SJSA1 (cell line): ENCODE measurements around the gene RPL27. TPM values are rescaled to one million over a fixed set of nuclear protein-coding genes. Genes with fewer than 3 reads are reported as not detected.

Experiments used
- DNase-seq, 2 experiments: peaks; one replicate each; pipeline ENCODE4 v3.0.0-alpha.2; 2015 to 2020; ENCODE audit warnings: low spot score in 2 of 2, low read depth in 1 of 2
- H3K27ac ChIP-seq: fragments of 250-450 bp; sonication (Bioruptor Pico); 2 replicates; pipeline ENCODE4 v1.5.1; 2020; ENCODE audit warnings: mild to moderate bottlenecking, moderate library complexity
- H3K27me3 ChIP-seq: fragments of 250-450 bp; sonication (Bioruptor Pico); replicated peaks from 2 replicates; pipeline ENCODE4 v1.5.1; 2020; ENCODE audit warnings: mild to moderate bottlenecking, moderate library complexity
- H3K36me3 ChIP-seq: fragments of 250-450 bp; sonication (Bioruptor Pico); 2 replicates; pipeline ENCODE4 v1.5.1; 2020; ENCODE audit warnings: mild to moderate bottlenecking
- H3K4me1 ChIP-seq: fragments of 250-450 bp; sonication (Bioruptor Pico); replicated peaks from 2 replicates; pipeline ENCODE4 v1.6.1; 2021; ENCODE audit warnings: mild to moderate bottlenecking
- H3K4me3 ChIP-seq: fragments of 250-450 bp; sonication (Bioruptor Pico); 2 replicates; pipeline ENCODE4 v1.5.1; 2020; ENCODE audit warnings: mild to moderate bottlenecking
- H3K9me3 ChIP-seq: fragments of 250-450 bp; sonication (Bioruptor Pico); replicated peaks from 2 replicates; pipeline ENCODE4 v1.5.1; 2020; ENCODE audit warnings: mild to moderate bottlenecking
- total RNA-seq: library from RNA; depleted of rRNA; stranded (reverse); fragments of >200 nt; shearing (Covaris generic); gene quantifications from 2 replicates; pipeline ENCODE4 v1.2.3, GENCODE V29; 2014

RPL27 gene
- total RNA-seq, 1 experiment from 2014 or later = 1,189 TPM

- DNase-seq = peak; percentile 77 to 83
- H3K9me3 ChIP-seq = no peaks in the 10 kb centered on the region
- peaks cover 25% of the 10 kb centered on the region for H3K4me1 ChIP-seq
- H3K4me3 ChIP-seq = peak within 1 kb of the TSS; percentile 48
- H3K27me3 ChIP-seq = no peaks in the 10 kb centered on the region
- peak within 1 kb of the TSS; percentile 64 for H3K27ac ChIP-seq
- peaks cover 40% of the 10 kb centered on the region for H3K36me3 ChIP-seq
Measured at GRCh38 chr17:43006639-43007551, 8.7 kb downstream of the RPL27 start, which contains the start of gene IFI35. IFI35 (plus strand) TSS chr17:43006784; CDS start chr17:43006948, 164 bp downstream.

- Histone ChIP-seq H3K27ac (no peak overlapping the region), H3K36me3 (peaks cover 42% of the 10 kb centered on the region), H3K4me3 (no peak overlapping the region), H3K27me3 (no peaks in the 10 kb centered on the region), H3K4me1 (peaks cover 18% of the 10 kb centered on the region), H3K9me3 (no peaks in the 10 kb centered on the region)
- DNase-seq = no peak
Measured at GRCh38 chr17:43010667-43011308, 12.6 kb downstream of the RPL27 start.

- no peaks in the 10 kb centered on the region for H3K27me3 ChIP-seq
- H3K27ac ChIP-seq = no peak overlapping the region
- peaks cover 11% of the 10 kb centered on the region for H3K4me1 ChIP-seq
- H3K36me3 ChIP-seq = peaks cover 45% of the 10 kb centered on the region
- no peak overlapping the region for H3K4me3 ChIP-seq
- no peaks in the 10 kb centered on the region for H3K9me3 ChIP-seq
- no peak for DNase-seq
Measured at GRCh38 chr17:43011728-43012472, 13.7 kb downstream of the RPL27 start.

GRCh38 chr17:43013296-43013695 lies 15.1 kb downstream of the RPL27 start:
- Histone ChIP-seq H3K36me3 (peaks cover 53% of the 10 kb centered on the region), H3K4me3 (no peak overlapping the region), H3K27ac (no peak overlapping the region), H3K27me3 (no peaks in the 10 kb centered on the region), H3K4me1 (peaks cover 11% of the 10 kb centered on the region), H3K9me3 (no peaks in the 10 kb centered on the region)
- DNase-seq = peak in 1 of 2 experiments; percentile 46

GRCh38 chr17:43014020-43014648 lies 15.9 kb downstream of the RPL27 start:
- Histone ChIP-seq H3K4me3 (no peak overlapping the region), H3K9me3 (no peaks in the 10 kb centered on the region), H3K4me1 (peaks cover 14% of the 10 kb centered on the region), H3K27ac (no peak overlapping the region), H3K27me3 (no peaks in the 10 kb centered on the region), H3K36me3 (peaks cover 60% of the 10 kb centered on the region)
- peak in 1 of 2 experiments; percentile 47 for DNase-seq

- Histone ChIP-seq H3K36me3 (peaks cover 66% of the 10 kb centered on the region), H3K27ac (no peak overlapping the region), H3K27me3 (no peaks in the 10 kb centered on the region), H3K4me3 (no peak overlapping the region), H3K9me3 (no peaks in the 10 kb centered on the region), H3K4me1 (peaks cover 21% of the 10 kb centered on the region)
- DNase-seq = no peak
Measured at GRCh38 chr17:43014649-43015542, 16.7 kb downstream of the RPL27 start.

- no peak overlapping the region for H3K4me3 ChIP-seq
- no peak for DNase-seq
- H3K27ac ChIP-seq = no peak overlapping the region
- H3K27me3 ChIP-seq = no peaks in the 10 kb centered on the region
- peaks cover 67% of the 10 kb centered on the region for H3K36me3 ChIP-seq
- peaks cover 21% of the 10 kb centered on the region for H3K4me1 ChIP-seq
- no peaks in the 10 kb centered on the region for H3K9me3 ChIP-seq
Measured at GRCh38 chr17:43015579-43015978, 17.4 kb downstream of the RPL27 start.

- Histone ChIP-seq H3K27ac (no peak overlapping the region), H3K4me3 (no peak overlapping the region), H3K27me3 (no peaks in the 10 kb centered on the region), H3K4me1 (peaks cover 25% of the 10 kb centered on the region), H3K36me3 (peaks cover 67% of the 10 kb centered on the region), H3K9me3 (no peaks in the 10 kb centered on the region)
- DNase-seq = no peak
Measured at GRCh38 chr17:43016216-43016615, 18.0 kb downstream of the RPL27 start.

GRCh38 chr17:43018008-43018853 lies 20.0 kb downstream of the RPL27 start:
- Histone ChIP-seq H3K4me1 (peaks cover 37% of the 10 kb centered on the region), H3K9me3 (no peaks in the 10 kb centered on the region), H3K4me3 (no peak overlapping the region), H3K36me3 (peaks cover 64% of the 10 kb centered on the region), H3K27ac (no peak overlapping the region), H3K27me3 (no peaks in the 10 kb centered on the region)
- DNase-seq = no peak

- no peak for DNase-seq
Measured at GRCh38 chr17:43018932-43019331, 20.7 kb downstream of the RPL27 start.

GRCh38 chr17:43019418-43019817 lies 21.2 kb downstream of the RPL27 start:
- Histone ChIP-seq H3K36me3 (peaks cover 54% of the 10 kb centered on the region), H3K4me1 (peaks cover 39% of the 10 kb centered on the region), H3K4me3 (no peak overlapping the region), H3K27ac (peak overlapping the region; percentile 82), H3K27me3 (no peaks in the 10 kb centered on the region), H3K9me3 (no peaks in the 10 kb centered on the region)
- no peak for DNase-seq

More at GRCh38 chr17:43018932-43019331, 20.7 kb downstream of the RPL27 start:
- Histone ChIP-seq H3K27me3 (no peaks in the 10 kb centered on the region), H3K9me3 (no peaks in the 10 kb centered on the region), H3K27ac (no peak overlapping the region), H3K36me3 (peaks cover 59% of the 10 kb centered on the region), H3K4me1 (peaks cover 37% of the 10 kb centered on the region), H3K4me3 (no peak overlapping the region)
